NB4 (cell line): ENCODE results near the gene TALDO1.

ENCODE experiments used
- DNase-seq: peaks from one replicate; pipeline ENCODE4 v3.0.0; 2010; ENCODE audit warnings: low read depth
- H3K4me3 ChIP-seq: one replicate; pipeline ENCODE4 v1.5.1; 2011; ENCODE audit warnings: mild to moderate bottlenecking, low read depth, low read length, moderate library complexity
- MYC ChIP-seq: IDR thresholded peaks from 2 replicates; pipeline ENCODE4 v1.6.1; 2011; ENCODE audit warnings: low read depth, low read length
- POLR2A ChIP-seq: IDR thresholded peaks from 2 replicates; pipeline ENCODE4 v1.6.1; 2011; ENCODE audit warnings: mild to moderate bottlenecking; ENCODE audit not compliant: insufficient read length; ENCODE audit errors: extremely low read depth
- TF ChIP-seq, protein P1 (sequence below): IDR thresholded peaks from 2 replicates; pipeline ENCODE4 v1.6.1; 2011; ENCODE audit warnings: low read depth, low read length
- TF ChIP-seq, protein P2 (sequence below): IDR thresholded peaks from one replicate; pipeline ENCODE4 v1.5.1; 2012; ENCODE audit warnings: low read depth, low read length

Gene TALDO1

GRCh38 chr11:788953-789940 is 42.0 kb downstream of the TALDO1 start:
- H3K4me3 ChIP-seq = no peak overlapping the region
- no peak for DNase-seq
- TF ChIP-seq MYC (no peak), POLR2A (no peak)
- TF ChIP-seq, protein P1, sequence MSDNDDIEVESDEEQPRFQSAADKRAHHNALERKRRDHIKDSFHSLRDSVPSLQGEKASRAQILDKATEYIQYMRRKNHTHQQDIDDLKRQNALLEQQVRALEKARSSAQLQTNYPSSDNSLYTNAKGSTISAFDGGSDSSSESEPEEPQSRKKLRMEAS = no peak
- TF ChIP-seq, protein P2, sequence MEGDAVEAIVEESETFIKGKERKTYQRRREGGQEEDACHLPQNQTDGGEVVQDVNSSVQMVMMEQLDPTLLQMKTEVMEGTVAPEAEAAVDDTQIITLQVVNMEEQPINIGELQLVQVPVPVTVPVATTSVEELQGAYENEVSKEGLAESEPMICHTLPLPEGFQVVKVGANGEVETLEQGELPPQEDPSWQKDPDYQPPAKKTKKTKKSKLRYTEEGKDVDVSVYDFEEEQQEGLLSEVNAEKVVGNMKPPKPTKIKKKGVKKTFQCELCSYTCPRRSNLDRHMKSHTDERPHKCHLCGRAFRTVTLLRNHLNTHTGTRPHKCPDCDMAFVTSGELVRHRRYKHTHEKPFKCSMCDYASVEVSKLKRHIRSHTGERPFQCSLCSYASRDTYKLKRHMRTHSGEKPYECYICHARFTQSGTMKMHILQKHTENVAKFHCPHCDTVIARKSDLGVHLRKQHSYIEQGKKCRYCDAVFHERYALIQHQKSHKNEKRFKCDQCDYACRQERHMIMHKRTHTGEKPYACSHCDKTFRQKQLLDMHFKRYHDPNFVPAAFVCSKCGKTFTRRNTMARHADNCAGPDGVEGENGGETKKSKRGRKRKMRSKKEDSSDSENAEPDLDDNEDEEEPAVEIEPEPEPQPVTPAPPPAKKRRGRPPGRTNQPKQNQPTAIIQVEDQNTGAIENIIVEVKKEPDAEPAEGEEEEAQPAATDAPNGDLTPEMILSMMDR = no peak

- DNase-seq = no peak
- TF ChIP-seq POLR2A = no peak
- TF ChIP-seq, protein P2 = no peak
- TF ChIP-seq MYC = no peak
- TF ChIP-seq, protein P1 = no peak
- no peak within 1 kb of the TSS for H3K4me3 ChIP-seq
Observed at GRCh38 chr11:789943-790342, 42.7 kb downstream of the TALDO1 start, which contains the start of gene CEND1. Gene CEND1, minus strand, starts transcription at chr11:790090. Its CDS starts 1,514 bp downstream, at chr11:788576.

DNA sequence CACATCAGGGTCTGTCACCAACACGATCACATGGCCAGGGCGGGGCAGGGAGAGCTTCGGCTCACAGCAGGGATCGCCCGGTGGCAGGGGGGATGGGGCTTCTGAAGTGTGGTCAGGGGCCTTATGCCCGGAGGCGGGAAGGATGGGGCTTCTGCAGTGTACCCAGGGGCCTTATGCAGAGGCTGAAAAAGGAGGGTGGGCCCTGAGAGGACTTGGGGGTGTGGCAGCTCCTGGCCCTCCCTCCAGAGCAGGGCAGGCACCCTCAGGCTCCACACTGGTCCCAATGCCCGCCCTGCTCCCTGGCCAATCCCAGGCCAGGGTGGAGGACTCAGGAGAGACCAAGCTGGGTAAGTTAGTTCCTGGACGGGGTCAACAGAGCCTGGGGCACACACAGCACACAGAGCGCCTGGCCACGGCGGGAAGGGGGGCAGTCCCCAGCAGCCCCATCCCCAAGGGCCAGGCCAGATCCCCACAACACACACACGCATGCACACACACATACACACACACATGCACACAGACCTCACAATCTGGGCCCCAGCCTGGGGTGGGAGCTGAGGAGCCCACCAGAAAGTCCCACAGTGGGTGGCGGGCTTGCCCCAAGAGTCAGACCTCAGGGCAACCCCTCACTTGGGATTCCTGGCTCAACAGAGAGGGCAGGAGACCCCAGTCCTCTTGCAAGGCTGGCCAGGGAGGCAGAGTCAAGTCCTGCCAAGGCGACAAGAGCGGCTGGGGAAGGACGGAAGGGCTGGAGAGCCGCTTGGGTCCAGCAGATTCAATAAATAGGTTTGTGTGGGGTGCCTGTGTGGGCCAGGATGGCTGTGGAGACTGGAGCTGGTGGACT is 43.7 kb downstream of the TALDO1 start:
- no peak for DNase-seq
- H3K4me3 ChIP-seq = no peak overlapping the region
- no peak for TF ChIP-seq POLR2A

DNA sequence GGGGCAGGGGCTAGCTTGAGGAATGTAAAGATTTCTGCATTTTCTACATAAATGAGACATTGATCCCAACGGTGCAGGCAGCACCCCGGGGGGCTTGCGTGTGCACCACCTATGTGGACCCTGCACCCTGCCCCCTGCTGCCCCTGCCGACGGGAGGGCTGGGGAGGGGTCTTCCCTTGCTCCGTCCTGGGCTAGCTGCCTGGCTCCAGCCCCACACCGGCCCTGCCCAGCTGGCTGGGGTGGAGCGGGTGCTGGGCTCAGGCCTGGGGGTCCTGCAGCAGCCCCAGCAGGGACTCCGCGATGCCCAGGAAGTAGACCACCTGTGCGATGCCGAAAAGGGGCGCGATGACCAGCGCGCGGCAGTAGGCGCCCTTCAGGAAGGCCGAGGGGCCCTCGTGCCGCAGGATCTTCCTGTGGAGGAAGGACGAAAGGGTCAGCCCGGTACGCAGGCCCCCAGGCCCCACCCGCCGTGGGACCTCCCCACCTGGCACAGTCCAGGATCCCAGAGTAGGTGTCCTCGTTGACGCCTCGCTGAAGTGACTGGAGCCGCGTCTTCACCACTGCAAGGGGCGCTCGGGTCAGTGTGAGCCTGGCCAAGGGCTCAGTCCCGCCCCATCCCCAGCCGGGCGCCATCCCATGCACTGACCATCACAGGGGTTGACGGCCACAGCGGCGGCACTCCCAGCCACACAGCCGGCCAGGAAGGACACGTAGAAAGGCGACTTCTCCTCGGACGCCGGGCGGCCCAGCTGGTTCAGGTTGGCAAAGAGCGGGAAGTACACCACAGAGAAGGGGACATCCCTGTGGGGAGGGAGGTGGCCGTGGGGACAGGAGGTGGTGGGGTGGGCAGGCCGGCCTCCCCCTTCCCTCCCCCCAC is 44.6 kb downstream of the TALDO1 start:
- TF ChIP-seq MYC = no peak
- no peak for TF ChIP-seq POLR2A
- TF ChIP-seq, protein P1 = no peak
- TF ChIP-seq, protein P2 = no peak
- H3K4me3 ChIP-seq = no peak overlapping the region
- DNase-seq = no peak

- DNase-seq = no peak
- TF ChIP-seq, protein P1 = no peak
- TF ChIP-seq POLR2A (no peak), MYC (no peak)
- TF ChIP-seq, protein P2 = no peak
- H3K4me3 ChIP-seq = no peak overlapping the region
Observed at GRCh38 chr11:792535-792821, 45.2 kb downstream of the TALDO1 start.
